HG02571 (cell line): Measurements from ENCODE around the gene MRPL28.
"Not testable (repeated sequence)": the region's sequence is repeated elsewhere in the genome, so short reads cannot be mapped to it uniquely, and the experiment has no call there.

Source experiments
- ATAC-seq: cut with Tn5 transposase; IDR thresholded peaks from one replicate; pipeline ENCODE4 v1.9.1; 2021; ENCODE audit warnings: mild to moderate bottlenecking, moderate library complexity; ENCODE audit not compliant: unreplicated experiment

Gene MRPL28

DNA sequence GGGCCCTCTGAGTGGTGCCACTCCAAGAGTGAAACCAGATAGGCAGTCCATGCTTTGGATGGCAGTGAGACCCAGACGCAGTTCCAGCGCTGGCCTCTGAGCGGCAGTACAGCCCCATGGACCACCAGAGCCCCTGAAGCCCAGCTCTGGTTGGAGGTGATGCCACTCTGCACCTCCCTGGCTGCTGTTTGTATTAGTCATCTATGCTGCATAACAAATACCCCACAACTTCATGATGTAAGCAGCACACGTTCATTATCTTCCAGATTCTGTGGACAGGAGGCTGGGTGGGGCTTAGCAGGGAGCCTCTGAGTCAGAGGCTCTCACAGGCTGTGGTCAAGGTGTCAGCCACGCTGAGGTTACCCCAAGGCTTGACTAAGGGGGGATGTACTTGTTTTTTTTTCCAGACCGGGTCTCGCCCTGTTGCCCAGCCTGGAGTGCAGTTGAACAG is 21.6 kb upstream of the MRPL28 start:
- ATAC-seq: no peak

DNA sequence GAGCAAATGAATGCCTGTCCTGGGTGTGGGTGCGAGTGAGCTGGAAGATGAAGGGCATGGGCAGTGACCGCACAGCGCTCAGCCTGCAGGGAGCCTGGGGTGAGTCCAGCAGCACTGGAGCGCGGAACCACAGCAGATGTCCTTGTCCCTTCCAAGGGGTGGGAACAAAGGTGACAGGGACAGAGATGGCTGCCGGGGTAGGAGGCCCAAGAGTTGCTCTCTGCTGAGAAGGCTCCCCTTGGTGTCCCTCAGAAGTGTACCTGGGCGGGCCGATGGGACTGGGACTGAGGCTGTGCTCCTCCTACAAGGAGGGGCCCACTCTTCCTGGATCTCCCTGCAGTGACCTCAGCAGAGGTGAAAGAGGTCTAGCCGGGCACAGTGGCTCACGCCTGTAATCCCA is 19.0 kb upstream of the MRPL28 start:
- ATAC-seq: no peak

DNA sequence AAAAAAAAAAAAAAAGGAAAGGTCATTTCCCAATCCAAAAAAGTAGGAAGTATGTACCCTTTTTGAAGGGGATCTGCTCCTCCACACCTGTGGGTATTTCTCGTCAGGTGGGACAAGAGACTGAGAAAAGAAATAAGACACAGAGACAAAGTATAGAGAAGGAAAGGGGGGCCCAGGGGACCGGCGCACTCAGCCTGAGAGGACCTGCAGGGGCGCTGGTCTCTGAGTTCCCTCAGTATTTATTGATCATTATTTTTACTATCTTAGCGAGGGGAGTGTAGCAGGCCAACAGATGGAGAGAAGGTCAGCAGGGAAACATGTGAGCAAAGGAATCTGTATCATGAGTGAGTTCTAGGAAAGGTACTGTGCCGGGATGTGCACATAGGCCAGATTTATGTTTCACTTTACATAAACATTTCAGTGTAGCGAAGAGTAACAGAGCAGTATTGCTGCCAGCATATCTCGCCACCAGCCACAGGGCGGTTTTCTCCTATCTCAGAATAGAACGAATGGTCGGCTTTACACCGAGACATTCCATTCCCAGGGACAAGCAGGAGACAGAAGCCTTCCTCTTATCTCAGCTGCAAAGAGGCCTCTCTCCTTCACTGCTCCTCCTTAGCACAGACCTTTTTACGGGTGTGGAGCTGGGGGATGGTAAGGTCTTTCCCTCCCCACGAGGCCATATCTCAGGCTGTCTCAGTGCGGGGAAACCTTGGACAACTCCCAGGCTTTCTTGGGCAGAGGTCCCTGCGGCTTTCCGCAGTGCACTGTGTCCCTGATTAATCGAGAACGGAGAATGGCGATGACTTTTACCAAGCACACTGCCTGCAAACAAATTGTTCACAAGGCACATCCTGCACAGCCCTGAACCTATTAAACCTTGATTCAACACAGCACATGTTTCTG is 17.7 kb upstream of the MRPL28 start:
- not testable (repeated sequence) for ATAC-seq

DNA sequence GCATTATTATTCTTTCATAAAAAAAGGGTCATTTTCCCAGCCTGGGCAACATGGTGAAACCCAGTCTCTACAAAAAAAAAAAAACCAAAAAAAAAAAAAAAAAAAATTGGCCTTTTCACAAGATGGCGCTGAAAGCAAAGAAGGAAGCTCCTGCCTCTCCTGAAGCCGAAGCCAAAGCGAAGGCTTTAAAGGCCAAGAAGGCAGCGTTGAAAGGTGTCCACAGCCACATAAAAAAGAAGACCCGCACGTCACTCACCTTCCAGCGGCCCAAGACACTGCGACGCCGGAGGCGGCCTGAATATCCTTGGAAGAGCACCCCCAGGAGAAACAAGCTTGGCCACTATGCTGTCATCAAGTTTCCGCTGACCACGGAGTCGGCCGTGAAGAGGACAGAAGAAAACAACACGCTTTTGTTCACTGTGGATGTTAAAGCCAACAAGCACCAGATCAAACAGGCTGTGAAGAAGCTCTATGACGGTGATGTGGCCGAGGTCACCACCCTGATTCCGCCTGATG is 16.4 kb upstream of the MRPL28 start:
- no peak for ATAC-seq

DNA sequence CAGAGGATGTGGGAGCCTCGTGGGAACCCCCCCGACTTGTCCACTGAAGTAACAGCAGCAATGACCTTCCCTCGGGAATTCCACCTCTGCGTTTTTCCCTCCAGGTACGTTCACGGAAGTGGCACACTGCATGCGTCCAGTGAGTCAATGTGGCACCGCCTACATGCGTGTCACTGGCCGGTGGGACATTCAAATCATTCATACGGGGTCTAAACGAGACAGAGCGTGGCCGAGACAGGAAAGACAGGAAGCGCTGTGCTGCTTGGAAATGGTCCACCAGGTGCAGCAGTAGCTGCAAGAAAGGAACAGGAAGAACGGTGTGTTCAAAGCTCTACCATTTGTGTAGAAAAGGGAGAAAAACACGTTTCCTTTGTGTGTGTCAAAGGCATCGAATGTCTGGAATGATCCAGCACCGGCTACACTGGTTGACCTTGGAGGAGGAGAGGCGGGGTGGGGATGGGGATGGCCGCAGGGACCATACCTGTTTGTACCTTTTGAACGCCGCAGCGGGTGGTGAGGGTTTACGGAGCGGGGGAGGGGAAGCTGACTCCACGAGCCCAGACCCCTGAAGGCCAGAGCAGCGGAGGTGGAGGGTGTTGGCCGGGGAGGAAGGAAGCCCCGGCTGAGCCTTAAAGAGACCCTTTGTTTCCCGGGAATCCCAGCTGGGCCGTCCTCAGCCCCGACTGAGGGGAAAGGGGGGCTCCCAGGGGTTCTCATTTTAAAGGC is 13.2 kb upstream of the MRPL28 start:
- no peak for ATAC-seq

DNA sequence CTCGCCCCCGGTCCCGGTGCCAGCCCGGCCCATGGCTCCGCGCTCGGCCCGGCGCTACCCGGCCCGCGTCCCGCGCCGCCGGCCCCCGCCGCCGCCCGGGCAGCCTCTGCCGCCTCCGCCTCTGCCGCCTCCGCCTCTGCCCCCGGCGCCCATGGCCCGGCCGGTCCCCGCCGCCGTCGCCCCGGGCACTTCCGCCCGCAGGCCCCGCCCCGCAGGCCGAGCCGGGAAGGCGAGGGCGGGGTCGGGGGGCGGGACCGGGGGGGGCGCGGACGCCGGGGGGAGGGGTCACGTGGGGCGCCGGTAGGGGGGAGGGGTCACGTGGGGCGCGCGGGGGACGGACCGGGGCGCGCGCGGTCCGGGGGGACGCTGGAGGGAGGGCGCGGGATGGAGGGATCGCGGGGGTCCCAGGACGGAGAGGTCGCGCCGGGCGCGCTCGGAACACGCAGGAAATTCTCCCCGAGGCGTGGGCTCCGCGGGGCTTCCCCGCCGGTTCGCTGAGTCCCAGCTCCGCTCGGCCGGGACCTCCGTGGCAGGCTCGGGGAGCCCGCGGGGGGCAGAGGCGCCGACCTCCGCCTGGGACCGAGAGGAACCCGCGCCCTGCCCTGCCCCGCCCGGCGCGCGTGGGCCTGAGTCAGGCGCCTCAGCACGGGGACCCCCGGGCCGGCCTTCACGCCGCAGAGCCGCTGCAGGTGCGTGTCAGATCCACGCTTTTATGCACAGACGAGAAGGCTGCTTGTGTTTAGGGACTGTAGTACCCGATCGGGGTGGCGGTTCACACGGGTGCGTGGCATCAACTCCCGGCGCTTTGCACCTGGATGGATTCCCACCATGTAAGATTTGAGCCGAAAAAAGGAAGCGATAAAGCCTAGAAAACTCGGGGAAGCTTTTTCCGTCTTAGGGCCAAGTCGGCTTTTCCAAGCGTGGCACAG is 11.7 kb upstream of the MRPL28 start, which contains the start of gene PGAP6:
PGAP6 (minus strand) TSS at position 190 of the 929 bp plus-strand sequence; CDS start at position 33, 157 bp downstream.
- ATAC-seq: peak; percentile 59

DNA sequence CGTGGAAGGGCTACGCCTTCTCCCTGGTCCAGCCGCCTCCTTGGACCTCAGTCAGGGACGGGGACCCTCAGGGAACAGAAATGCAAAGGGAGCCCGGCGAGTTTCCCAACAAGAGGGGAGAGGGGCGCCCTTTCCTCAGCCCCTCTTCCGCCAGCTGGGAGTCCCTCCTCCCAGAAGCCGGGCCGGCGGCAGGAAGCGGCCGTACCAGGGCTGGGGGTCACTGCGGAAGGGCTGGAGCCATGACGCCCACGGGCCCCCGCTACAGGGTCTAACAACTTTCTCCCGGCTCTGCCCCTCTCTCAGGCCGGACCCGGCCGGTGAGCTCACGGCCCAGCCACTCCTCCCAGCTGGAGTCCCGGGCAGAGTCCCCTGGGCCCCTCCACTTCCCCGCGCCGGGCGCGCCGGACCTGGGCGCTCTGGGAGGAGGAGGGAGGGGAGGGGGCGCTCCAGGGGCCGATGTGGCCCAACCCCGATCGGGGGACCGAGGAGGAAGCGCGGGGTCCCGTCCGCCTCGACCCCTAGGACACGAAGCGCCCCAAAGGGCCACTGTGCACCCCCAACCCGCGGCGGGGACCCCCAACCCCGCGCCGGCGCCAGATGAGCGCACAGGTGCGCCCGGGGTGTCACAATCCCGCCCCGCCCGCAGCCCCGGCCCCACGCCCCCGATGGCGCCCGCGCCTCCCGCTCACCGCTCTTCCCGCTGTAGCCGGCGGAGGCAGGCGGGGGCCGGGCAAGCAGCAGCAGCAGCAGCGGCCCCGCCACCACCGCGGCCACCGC is 10.9 kb upstream of the MRPL28 start:
- ATAC-seq: no peak

DNA sequence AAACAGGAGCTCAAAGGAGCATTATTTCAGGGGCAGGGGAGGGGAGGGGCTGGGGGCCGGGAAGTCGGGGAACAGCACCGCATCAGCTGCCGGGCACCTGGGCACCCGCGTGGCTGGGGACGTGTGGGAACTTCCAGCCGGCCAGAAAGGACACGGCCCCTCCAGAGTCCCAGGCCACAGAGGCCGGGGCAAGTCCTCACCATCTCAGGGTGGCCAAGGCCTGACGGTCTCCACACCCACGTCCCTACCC is 10.3 kb upstream of the MRPL28 start:
- ATAC-seq: no peak

DNA sequence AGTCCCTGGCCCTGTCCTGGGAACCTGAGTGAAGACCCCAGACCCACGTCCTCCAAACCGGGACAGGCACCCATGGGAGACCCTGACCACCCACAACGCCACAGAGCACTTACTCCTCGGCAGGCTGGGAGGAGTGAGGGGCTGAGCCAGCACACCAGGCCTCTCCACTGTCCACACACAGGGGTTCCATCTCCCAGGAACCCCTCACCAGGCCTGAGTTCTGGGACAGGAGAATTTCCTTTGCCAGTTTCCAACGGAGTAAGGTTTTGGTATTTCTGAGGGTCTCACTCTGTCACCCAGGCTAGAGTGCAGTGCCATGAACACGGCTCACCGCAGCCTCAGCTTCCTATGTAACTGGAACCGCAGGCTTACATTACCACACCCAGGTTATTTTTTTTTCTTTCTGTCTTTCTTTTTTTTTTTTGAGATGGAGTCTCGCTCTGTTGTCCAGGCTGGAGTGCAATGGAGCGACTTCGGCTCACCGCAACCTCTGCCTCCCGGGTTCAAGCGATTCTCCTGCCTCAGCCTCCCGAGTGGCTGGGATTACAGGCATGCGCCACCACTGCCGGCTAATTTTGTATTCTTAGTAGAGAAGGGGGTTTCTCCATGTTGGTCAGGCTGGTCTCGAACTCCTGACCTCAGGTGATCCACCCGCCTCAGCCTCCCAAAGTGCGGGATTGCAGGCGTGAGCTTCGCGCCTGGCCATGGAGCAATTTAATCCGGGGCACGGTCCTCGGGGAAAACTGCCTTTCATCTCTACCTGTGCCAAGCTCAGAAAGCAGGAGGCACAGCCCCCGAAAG is 9.8 kb upstream of the MRPL28 start:
- no peak for ATAC-seq

DNA sequence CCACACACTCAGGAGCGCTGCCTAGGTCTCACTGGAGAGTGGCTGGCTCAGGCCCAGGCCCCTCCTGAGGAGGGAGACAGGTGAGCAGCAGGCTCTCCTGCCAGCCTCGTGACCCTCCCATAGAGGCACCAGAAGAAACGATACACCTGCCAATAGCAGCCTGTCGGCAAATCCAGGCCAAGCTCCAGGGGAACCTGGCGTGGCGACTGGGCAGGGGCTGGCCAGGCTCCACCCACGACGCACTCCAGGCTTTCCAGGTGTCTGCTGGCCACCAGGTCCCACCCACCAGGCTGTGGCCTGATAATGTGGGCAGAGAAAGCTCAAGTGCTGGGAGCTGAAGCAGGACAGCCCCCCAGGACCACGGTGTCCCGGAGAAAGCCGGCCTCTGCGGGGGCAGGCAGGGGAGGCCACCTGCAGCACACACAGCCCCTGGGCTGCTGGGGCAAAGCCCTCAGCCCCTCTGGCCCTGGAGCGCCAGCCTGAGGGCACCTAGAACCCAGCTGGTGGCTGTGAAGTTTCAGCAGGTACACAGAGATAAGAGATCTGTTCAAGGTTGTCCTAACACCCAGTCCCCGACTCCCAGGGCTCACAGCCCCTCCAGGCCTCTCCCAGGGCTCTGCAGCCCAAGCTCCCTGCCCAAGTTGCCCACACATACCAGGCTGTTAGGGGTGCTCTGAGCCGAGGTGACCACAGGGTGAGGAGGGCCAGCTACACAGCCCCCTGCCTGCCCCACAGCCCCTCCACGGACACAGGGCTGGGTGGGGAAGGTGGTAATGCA is 9.0 kb upstream of the MRPL28 start:
- ATAC-seq: no peak

DNA sequence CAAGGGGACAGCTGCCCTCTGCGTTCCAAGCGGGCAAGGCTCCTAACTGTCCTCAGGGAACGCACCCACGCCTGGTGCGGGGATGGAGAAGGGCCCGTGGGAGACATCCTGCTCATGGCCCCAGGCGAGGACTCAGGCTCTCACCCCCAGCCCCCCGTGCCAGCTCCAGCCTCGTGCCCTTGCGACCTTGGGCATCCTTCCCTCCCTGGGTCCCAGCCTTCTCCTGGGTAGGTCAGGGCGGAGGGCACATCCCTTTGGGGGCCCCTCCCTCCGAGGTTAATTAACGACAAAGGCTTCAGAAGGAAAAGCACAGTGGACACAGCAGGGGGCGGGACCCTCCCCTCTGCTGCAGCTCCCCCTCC is 8.5 kb upstream of the MRPL28 start:
- no peak for ATAC-seq

DNA sequence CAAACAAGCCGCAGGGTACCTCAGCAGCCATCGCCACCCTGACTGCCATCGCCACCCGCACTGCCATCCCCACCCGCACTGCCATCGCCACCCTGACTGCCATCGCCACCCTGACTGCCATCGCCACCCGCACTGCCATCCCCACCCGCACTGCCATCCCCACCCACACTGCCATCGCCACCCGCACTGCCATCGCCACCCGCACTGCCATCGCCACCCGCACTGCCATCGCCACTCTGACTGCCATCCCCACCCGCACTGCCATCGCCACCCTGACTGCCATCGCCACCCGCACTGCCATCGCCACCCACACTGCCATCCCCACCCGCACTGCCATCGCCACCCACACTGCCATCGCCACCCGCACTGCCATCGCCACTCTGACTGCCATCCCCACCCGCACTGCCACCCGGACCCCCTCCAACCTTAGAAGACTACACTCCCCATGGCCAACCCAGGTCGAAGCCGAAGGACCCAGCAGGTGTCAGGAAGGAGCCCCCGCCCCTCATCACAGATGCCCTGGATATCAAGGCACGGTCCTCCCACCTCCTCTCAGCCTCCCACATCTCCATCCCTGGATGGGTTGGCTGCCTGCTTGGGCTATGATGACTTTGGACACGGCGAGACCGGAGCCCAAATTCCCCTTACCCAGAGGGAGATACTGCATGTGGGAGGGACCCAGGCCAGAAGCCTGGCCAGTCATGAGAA is 7.9 kb upstream of the MRPL28 start:
- not testable (repeated sequence) for ATAC-seq

DNA sequence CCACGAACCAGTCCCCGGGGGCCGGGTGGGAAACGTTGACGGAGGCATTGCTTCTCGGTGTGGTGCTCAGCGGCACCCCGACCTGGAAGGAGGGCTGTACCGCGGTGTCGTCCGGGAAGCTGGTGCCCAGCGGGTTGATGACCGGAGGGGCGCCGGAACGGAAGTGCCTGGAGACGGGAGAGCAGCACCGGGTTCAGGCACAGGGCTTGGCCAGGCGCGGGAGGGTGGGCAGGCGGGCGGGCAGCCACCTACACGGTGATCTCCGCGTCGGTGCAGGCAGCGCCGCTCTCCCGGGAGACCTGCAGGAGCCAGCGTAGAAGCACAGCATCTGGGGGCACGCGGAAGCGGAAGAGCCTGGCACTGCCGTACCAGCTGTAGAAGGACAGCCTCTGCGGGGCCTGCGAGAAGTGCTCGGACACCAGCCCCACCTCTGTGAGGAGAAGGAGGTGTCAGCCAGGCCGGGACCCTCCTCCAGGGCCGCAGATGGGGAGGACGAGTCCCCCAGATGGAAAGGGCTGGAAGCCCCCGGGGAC is 7.1 kb upstream of the MRPL28 start:
- no peak for ATAC-seq

DNA sequence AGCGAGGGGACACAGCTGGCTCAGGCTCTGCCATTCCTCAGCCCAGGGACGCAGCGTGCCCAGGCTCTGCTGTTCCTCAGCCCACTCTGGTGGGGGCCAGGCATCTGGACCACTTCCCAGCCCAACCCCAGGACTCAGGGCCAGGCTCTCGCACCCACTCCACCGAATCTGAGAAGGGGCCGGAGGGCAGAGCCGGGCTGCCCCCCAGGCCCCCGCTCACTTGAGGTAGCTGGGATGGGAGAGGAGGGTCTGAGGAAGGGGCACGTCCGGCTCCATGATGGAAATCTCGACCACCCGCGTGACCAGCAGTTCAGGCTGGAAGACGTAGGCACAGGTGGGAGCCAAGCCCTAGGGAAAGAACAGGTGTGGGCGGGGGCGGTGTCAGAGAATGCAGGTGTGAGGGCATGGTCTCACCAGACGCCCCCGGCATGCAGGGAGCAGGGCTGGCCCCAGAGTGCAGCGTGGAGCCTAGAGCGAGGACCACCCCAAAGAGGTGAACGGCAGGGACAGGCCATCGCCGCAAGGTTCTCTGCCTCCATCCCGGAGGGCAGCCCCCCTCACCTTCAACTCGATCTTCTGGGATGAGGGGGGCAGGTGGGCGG is 6.6 kb upstream of the MRPL28 start:
- ATAC-seq: no peak

DNA sequence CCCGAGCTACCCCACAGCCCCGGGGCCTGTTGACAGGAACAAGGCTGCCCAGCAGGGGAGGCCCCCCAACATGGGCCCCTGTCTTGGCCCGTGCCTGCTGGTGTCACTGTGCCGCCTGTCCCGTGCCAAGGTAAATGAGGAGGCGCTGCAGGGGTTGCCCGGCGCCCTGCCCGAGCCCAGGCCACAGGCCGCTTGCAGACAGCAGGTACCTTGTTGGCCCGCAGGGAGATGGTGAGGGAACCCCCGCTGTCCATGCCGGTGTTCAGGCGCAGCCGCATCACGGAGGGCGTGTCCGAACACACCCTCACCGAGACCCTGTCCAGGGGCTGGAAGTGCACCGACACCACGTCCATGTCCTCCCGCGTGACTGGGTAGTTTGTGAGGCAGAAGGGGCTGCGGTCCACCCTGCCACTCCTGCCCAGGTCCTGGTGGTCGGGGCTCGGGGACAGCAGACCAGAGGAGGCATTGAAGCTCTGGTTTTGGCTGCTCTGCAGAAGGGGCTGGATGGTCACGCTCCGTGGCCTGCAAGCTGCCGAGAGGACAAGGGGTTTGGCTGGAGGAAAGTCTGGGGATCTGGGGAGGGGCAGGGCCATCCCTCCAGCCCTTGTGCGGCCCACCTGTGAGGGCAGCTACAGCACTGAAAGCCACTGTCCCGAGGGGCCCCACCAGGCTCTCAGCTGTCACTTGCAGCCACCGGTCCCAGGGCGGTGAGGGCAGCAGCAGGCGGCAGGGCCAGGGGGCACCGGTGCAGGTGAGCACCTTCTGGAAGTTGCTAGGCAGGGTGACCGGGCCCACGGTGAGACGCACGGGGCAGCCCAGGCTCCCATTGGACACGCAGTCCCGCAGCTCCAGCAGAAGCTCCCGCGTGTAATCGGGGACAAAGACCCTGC is 5.8 kb upstream of the MRPL28 start:
- no peak for ATAC-seq

DNA sequence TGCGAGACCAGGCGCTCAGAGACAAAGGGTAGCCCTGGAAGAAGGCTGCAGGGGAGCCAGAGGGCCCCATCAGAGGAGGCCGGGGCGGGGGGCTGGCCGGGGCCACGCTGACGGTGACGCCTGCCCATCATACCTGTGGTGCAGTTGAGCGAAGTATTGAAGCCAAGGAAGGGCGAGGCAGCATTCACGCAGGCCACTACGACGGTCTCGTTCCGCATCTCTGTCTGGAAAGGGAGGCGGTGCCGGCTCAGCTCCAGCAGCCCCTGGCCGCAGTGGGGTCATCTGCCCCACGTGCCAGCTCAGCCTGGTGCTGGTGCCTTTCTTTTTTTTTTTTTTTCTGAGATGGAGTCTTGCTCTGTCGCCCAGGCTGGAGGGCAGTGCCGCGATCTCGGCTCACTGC is 4.9 kb upstream of the MRPL28 start:
- no peak for ATAC-seq

DNA sequence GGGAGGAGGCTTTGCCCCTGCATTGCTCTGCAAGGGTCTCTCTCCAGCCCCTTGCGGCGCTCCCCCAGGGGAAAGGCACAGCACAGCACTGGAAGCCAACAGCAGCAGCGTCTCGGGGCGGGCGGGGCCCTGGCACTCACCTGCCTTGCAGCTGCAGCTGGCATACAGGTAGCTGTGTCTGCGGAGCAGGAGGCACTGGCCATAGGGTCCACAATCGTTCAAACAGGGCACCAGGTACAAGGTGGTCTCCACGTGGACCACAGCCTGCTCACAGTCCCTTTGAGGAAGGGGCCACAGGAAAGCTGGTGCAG is 4.2 kb upstream of the MRPL28 start:
- ATAC-seq: no peak
